Activated CD8-positive, alpha-beta T cell treated with anti-CD3 and anti-CD28 coated beads for 36 hours (primary cell): Measurements from ENCODE around the gene DDX10. TPM values are rescaled to one million over a fixed set of nuclear protein-coding genes. Genes with fewer than 3 reads are reported as not detected.

Source experiments
- ATAC-seq: fragments of 200-7000 bp; cut with Tn5 transposase; one replicate; pipeline ENCODE4 v1.10.0; 2021; ENCODE audit warnings: mild to moderate bottlenecking, moderate library complexity
- CTCF ChIA-PET: fragments of 350-600 bp; sonication (Branson Sonifier 250); formaldehyde crosslinking; loops from one replicate; lab custom pipeline; 2021; ENCODE audit warnings: antibody characterized with exemption; lab: Charles Lee
- POLR2A ChIA-PET: fragments of 350-600 bp; sonication (Branson Sonifier 250); formaldehyde crosslinking; loops from one replicate; lab custom pipeline; 2021; ENCODE audit warnings: antibody characterized with exemption; lab: Charles Lee
- DNase-seq: peaks from one replicate; pipeline ENCODE4 v3.0.0-alpha.2; 2020
- H3K27ac Mint-ChIP-seq: one replicate; pipeline ENCODE4 v1.8.0; 2021; ENCODE audit warnings: mild to moderate bottlenecking, mixed read lengths
- H3K27me3 Mint-ChIP-seq: one replicate; pipeline ENCODE4 v1.8.0; 2021; ENCODE audit warnings: mixed read lengths
- H3K36me3 Mint-ChIP-seq: one replicate; pipeline ENCODE4 v1.8.0; 2021; ENCODE audit warnings: low read depth, mixed read lengths
- H3K4me1 Mint-ChIP-seq: one replicate; pipeline ENCODE4 v1.8.0; 2021; ENCODE audit warnings: low read depth, mixed read lengths
- H3K4me3 Mint-ChIP-seq: one replicate; pipeline ENCODE4 v1.8.0; 2021; ENCODE audit warnings: mild to moderate bottlenecking, moderate library complexity, mixed read lengths
- H3K9me3 Mint-ChIP-seq: one replicate; pipeline ENCODE4 v1.8.0; 2021; ENCODE audit warnings: mixed read lengths
- CTCF ChIP-seq: fragments of 200-600 bp; IDR thresholded peaks from one replicate; pipeline ENCODE4 v1.8.0; 2022; ENCODE audit warnings: antibody characterized with exemption, mild to moderate bottlenecking
- intact Hi-C: fragments of 100-400 bp; cut with micrococcal nuclease; formaldehyde crosslinking; loops from one replicate; pipeline ENCODE4 v1.10.0; 2022
- total RNA-seq, 2 experiments: library from RNA; stranded (reverse); gene quantifications; one replicate each; pipeline ENCODE4 v1.2.3, GENCODE V29; 2021

DDX10 gene
- total RNA-seq: 10 to 100 TPM; 45.4 to 46.3 TPM

GRCh38 chr11:108664730-108665525 is at the start of gene DDX10:
Gene DDX10, plus strand, starts transcription at chr11:108665069. Its CDS starts 85 bp downstream, at chr11:108665154.
- Mint-ChIP-seq H3K27ac (peak within 1 kb of the TSS; percentile 97), H3K4me3 (peak within 1 kb of the TSS; percentile 98), H3K27me3 (peaks cover 2% of the 10 kb centered on the region), H3K9me3 (no peaks in the 10 kb centered on the region), H3K4me1 (peaks cover 39% of the 10 kb centered on the region), H3K36me3 (peaks cover 28% of the 10 kb centered on the region)
- ChIA-PET POLR2A (interaction anchor here (0.5 to 1.5 kb wide), 4 partner anchors 72 to 583 kb away, joined by 3 to 4 read pairs (median 4); partner anchors contain the start of gene POGLUT3), CTCF (interaction anchor here (0.8 to 3.1 kb wide), 9 partner anchors 9 to 546 kb away, joined by 3 to 9 read pairs (median 5); no protein-coding TSS in a partner anchor)
- TF ChIP-seq CTCF: no peak
- intact Hi-C loops: loop anchor here (5.0 kb wide), 1 partner anchor 658 kb away; the partner anchor contains the start of gene CUL5
- ATAC-seq (peak; percentile 100), DNase-seq (peak; percentile 99)

GRCh38 chr11:108616549-108616948 is 48.3 kb upstream of the DDX10 start:
- Mint-ChIP-seq H3K27ac (no peak overlapping the region), H3K27me3 (peaks cover 13% of the 10 kb centered on the region), H3K9me3 (no peaks in the 10 kb centered on the region), H3K4me1 (peaks cover 9% of the 10 kb centered on the region), H3K36me3 (no peaks in the 10 kb centered on the region), H3K4me3 (no peak overlapping the region)
- no peak for ATAC-seq
- TF ChIP-seq CTCF: no peak
- CTCF ChIA-PET: interaction anchor here (1.4 to 1.5 kb wide), 2 partner anchors 13 to 28 kb away, joined by 3 to 4 read pairs; no protein-coding TSS in a partner anchor
- POLR2A ChIA-PET: no interaction called here
- intact Hi-C loops: no loop called here
- no peak for DNase-seq

- Mint-ChIP-seq H3K36me3 (no peaks in the 10 kb centered on the region), H3K27ac (no peak overlapping the region), H3K4me1 (peaks cover 11% of the 10 kb centered on the region), H3K9me3 (no peaks in the 10 kb centered on the region), H3K27me3 (peaks cover 13% of the 10 kb centered on the region), H3K4me3 (no peak overlapping the region)
- TF ChIP-seq CTCF: no peak
- intact Hi-C loops: no loop called here
- POLR2A ChIA-PET: no interaction called here
- ATAC-seq: no peak
- CTCF ChIA-PET: interaction anchor here (1.4 to 1.5 kb wide), 2 partner anchors 13 to 28 kb away, joined by 3 to 4 read pairs; no protein-coding TSS in a partner anchor
- no peak for DNase-seq
Measured at GRCh38 chr11:108617055-108617454, 47.8 kb upstream of the DDX10 start.

- Mint-ChIP-seq H3K27ac (no peak overlapping the region), H3K9me3 (no peaks in the 10 kb centered on the region), H3K4me1 (peaks cover 11% of the 10 kb centered on the region), H3K36me3 (no peaks in the 10 kb centered on the region), H3K27me3 (peaks cover 13% of the 10 kb centered on the region), H3K4me3 (no peak overlapping the region)
- DNase-seq: no peak
- POLR2A ChIA-PET: no interaction called here
- CTCF ChIA-PET: no interaction called here
- ATAC-seq: no peak
- no peak for TF ChIP-seq CTCF
- intact Hi-C loops: no loop called here
Measured at GRCh38 chr11:108618529-108618928, 46.3 kb upstream of the DDX10 start.
